Erythroblast (primary cell): Measurements from ENCODE around the gene RC3H1.

Experiments used
- GATA1 ChIP-seq: IDR thresholded peaks from 2 replicates; pipeline ENCODE4 v1.6.1; 2011; ENCODE audit warnings: low read depth, mild to moderate bottlenecking, control low read depth, low read length, moderate library complexity
- POLR2A ChIP-seq: IDR thresholded peaks from 2 replicates; pipeline ENCODE4 v1.6.1; 2011; ENCODE audit warnings: mild to moderate bottlenecking, low read length

DNA sequence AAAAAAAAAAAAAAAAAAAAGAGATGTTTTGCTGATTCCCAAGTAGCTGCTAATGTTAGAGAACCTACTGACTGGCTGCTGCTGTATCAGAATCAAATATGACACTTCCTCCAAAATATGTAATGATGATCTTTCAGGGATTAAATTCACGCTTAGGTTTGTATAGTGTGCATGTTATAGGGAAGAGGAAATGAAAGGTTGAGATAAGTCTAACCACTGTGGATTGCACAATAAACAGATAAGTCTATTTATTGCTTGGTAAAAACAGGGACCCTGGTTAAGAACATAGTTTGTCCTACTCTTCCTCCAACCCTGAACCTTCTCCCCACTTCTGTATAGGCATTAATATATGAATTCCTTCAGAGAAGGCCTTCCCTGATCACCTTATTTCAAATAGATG is 13.2 kb downstream of the RC3H1 start:
- TF ChIP-seq POLR2A = no peak
- TF ChIP-seq GATA1 = no peak
